Naive thymus-derived CD4-positive, alpha-beta T cell (primary cell): Measurements from ENCODE around the gene PALLD. TPM values are rescaled to one million over a fixed set of nuclear protein-coding genes. Genes with fewer than 3 reads are reported as not detected.

Experiments
- ATAC-seq: fragments of 150-1000 bp; cut with Tn5 transposase; 2 replicates; pipeline ENCODE4 v1.10.0; 2021; ENCODE audit warnings: mild to moderate bottlenecking, moderate library complexity
- CTCF ChIA-PET: fragments of 350-600 bp; sonication (Branson Sonifier 250); formaldehyde crosslinking; loops from one replicate; lab custom pipeline; 2021; ENCODE audit warnings: antibody characterized with exemption; lab: Charles Lee
- POLR2A ChIA-PET: fragments of 350-600 bp; sonication (Branson Sonifier 250); formaldehyde crosslinking; loops from one replicate; lab custom pipeline; 2021; ENCODE audit warnings: antibody characterized with exemption, inconsistent platforms; lab: Charles Lee
- DNase-seq, 9 donors: peaks; one replicate each; pipeline versions ENCODE4 v3.0.0 to v3.0.0-alpha.2; 2020 to 2022; ENCODE audit warnings: mixed read lengths in 1 of 9
- H3K27ac ChIP-seq: one replicate; pipeline ENCODE4 v1.7.0; 2013; ENCODE audit warnings: mild to moderate bottlenecking, low read depth, low read length, moderate library complexity
- H3K27me3 ChIP-seq, 2 donors: one replicate each; pipeline ENCODE4 v1.7.0; 2013; ENCODE audit warnings: low read length in 2 of 2, mild to moderate bottlenecking in 2 of 2, moderate library complexity in 2 of 2; ENCODE audit not compliant: control insufficient read depth in 2 of 2, insufficient read depth in 2 of 2
- H3K36me3 ChIP-seq, 3 experiments: 1 replicate in 2 of 3; 2 replicates in 1 of 3; pipeline ENCODE4 v1.7.0; 2013; ENCODE audit warnings: low read length in 3 of 3, mild to moderate bottlenecking in 3 of 3, moderate library complexity in 1 of 3; ENCODE audit not compliant: insufficient read depth in 3 of 3, control insufficient read depth in 2 of 3
- H3K4me1 ChIP-seq, 2 donors: one replicate each; pipeline ENCODE4 v1.7.0; 2013; ENCODE audit warnings: low read length in 2 of 2, mild to moderate bottlenecking in 2 of 2, moderate library complexity in 1 of 2; ENCODE audit not compliant: control insufficient read depth in 2 of 2, insufficient read depth in 2 of 2
- H3K4me3 ChIP-seq: 2 replicates; pipeline ENCODE4 v1.7.0; 2013; ENCODE audit warnings: mild to moderate bottlenecking, low read length
- H3K9me3 ChIP-seq, 3 experiments: 1 replicate in 2 of 3; 2 replicates in 1 of 3; pipeline ENCODE4 v1.7.0; 2013; ENCODE audit warnings: low read length in 3 of 3; ENCODE audit not compliant: control insufficient read depth in 2 of 3
- H3K27ac Mint-ChIP-seq, 9 donors: one replicate each; pipeline ENCODE4 v1.8.0; 2020 to 2022; ENCODE audit warnings: mixed read lengths in 9 of 9, mild to moderate bottlenecking in 8 of 9, moderate library complexity in 5 of 9, inconsistent platforms in 2 of 9
- H3K27me3 Mint-ChIP-seq, 5 donors: one replicate each; pipeline ENCODE4 v1.8.0; 2021 to 2022; ENCODE audit warnings: mixed read lengths in 5 of 5, mild to moderate bottlenecking in 1 of 5
- H3K36me3 Mint-ChIP-seq, 5 donors: one replicate each; pipeline ENCODE4 v1.8.0; 2020 to 2022; ENCODE audit warnings: mixed read lengths in 5 of 5, mild to moderate bottlenecking in 3 of 5, inconsistent platforms in 1 of 5
- H3K4me1 Mint-ChIP-seq, 7 donors: one replicate each; pipeline ENCODE4 v1.8.0; 2020 to 2022; ENCODE audit warnings: mixed read lengths in 7 of 7, mild to moderate bottlenecking in 3 of 7, inconsistent platforms in 1 of 7
- H3K4me3 Mint-ChIP-seq, 10 donors: one replicate each; pipeline ENCODE4 v1.8.0; 2020 to 2022; ENCODE audit warnings: mild to moderate bottlenecking in 10 of 10, mixed read lengths in 10 of 10, moderate library complexity in 6 of 10, inconsistent platforms in 2 of 10
- H3K9me3 Mint-ChIP-seq, 11 donors: one replicate each; pipeline ENCODE4 v1.8.0; 2020 to 2022; ENCODE audit warnings: mixed read lengths in 11 of 11, mild to moderate bottlenecking in 4 of 11, inconsistent platforms in 1 of 11, moderate library complexity in 1 of 11
- intact Hi-C, 2 donors: fragments of 100-400 bp; cut with micrococcal nuclease; formaldehyde crosslinking; loops; one replicate each; pipeline ENCODE4 v1.15.1; 2023
- polyA plus RNA-seq, 2 donors: library from polyadenylated mRNA; unstranded; fragments of 300-500 nt; fragmentation: Illumina TruSeq; gene quantifications; one replicate each; pipeline ENCODE4 v1.2.3, GENCODE V29; 2021
- total RNA-seq, 6 experiments: library from RNA in 5 of 6; stranded (reverse) in 5 of 6; gene quantifications; 1 replicate in 5 of 6; 2 replicates in 1 of 6; pipeline ENCODE4 v1.2.3 and lab custom pipeline; 2021 to 2026

The PALLD gene
- total and polyA plus RNA-seq, 7 experiments from 2014 or later: 0.51 to 11.9 (median 0.76) TPM

DNA sequence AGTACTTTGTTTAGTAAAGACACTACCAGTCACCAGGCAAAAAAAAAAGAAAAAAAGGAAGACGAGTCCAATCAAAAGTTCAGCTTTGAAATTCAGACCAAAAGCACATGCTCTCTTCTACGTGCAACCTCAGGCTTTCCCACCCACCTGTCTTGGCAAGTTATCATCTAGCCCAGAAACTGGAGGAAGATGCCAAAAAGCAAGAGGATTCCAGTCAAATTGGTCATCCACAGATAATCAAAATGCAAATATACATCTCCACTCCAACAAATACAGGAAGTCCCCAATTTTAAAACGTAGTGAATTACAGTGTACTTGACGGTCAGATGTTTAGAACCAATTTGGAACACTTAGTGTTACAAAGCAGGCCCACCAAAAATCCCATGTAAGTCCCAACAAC is 96.5 kb downstream of the PALLD start:
- Mint-ChIP-seq H3K9me3 (peaks cover 0 to 2% (median 0%) of the 10 kb centered on the region in 11 donors), H3K4me1 (no peaks in the 10 kb centered on the region), H3K27me3 (peaks cover 8 to 18% (median 11%) of the 10 kb centered on the region in 5 donors), H3K27ac (no peak overlapping the region), H3K4me3 (no peak overlapping the region), H3K36me3 (no peaks in the 10 kb centered on the region)
- Histone ChIP-seq H3K27me3 (no peaks in the 10 kb centered on the region), H3K9me3 (no peaks in the 10 kb centered on the region), H3K4me3 (no peak overlapping the region), H3K27ac (no peak overlapping the region), H3K36me3 (no peaks in the 10 kb centered on the region), H3K4me1 (no peaks in the 10 kb centered on the region)
- no peak for DNase-seq
- no peak for ATAC-seq
- POLR2A ChIA-PET: no interaction called here
- intact Hi-C loops: no loop called here
- CTCF ChIA-PET: no interaction called here

DNA sequence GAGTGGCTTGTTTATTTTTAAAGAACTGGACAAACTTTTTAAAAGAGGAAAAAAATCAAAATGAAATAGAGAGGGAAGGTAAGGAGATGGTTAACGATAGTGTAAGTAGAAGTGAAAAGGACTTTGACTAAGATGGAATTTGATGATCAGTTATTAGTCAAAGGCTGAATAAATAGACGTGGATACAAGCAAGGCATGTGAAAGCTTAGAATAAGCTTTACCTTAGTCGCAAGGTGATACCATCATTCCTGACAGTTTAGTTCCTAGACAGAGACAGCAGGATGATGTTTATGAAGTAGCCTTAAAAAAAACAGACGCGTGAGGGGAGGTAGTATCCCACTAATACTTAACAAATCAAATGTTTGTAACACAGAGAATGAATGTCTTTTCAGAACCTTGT is 97.3 kb downstream of the PALLD start:
- no peaks in the 10 kb centered on the region for H3K27me3 ChIP-seq
- intact Hi-C loops: no loop called here
- Mint-ChIP-seq H3K27ac (no peak overlapping the region), H3K4me3 (no peak overlapping the region), H3K27me3 (peaks cover 9 to 14% (median 11%) of the 10 kb centered on the region in 5 donors), H3K4me1 (no peaks in the 10 kb centered on the region), H3K9me3 (peaks cover 0 to 2% (median 0%) of the 10 kb centered on the region in 11 donors), H3K36me3 (no peaks in the 10 kb centered on the region)
- H3K27ac ChIP-seq: no peak overlapping the region
- ChIA-PET CTCF (no interaction called here), POLR2A (no interaction called here)
- no peaks in the 10 kb centered on the region for H3K4me1 ChIP-seq
- no peaks in the 10 kb centered on the region for H3K9me3 ChIP-seq
- no peak for ATAC-seq
- no peak overlapping the region for H3K4me3 ChIP-seq
- H3K36me3 ChIP-seq: no peaks in the 10 kb centered on the region
- no peak for DNase-seq

DNA sequence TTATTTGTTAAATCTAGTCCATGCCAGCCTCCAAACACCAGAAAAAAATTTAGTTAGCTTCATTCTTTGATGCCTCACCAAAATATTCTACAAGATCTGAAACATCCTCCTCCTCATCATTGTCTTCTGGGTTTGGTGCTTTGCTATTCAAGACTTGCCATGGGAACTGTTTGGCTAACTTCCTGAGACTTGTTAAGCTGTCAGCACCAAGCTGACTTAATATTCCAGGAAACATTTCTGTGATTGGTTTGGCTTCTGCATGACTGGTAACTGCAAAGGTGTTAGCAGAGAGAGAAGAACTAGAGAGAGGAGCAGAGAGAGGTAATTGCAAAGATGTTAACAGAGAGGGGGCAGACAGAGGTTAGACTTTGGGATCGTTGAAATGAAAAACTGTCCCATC is 101.3 kb downstream of the PALLD start:
- Histone ChIP-seq H3K36me3 (no peaks in the 10 kb centered on the region), H3K27me3 (no peaks in the 10 kb centered on the region), H3K4me3 (no peak overlapping the region), H3K27ac (no peak overlapping the region), H3K4me1 (no peaks in the 10 kb centered on the region), H3K9me3 (no peaks in the 10 kb centered on the region)
- CTCF ChIA-PET: interaction anchor here (0.6 kb wide), 1 partner anchor 10 kb away, joined by 3 read pairs; no protein-coding TSS in a partner anchor
- Mint-ChIP-seq H3K9me3 (no peaks in the 10 kb centered on the region), H3K4me1 (no peaks in the 10 kb centered on the region), H3K27ac (no peak overlapping the region), H3K4me3 (no peak overlapping the region), H3K36me3 (no peaks in the 10 kb centered on the region), H3K27me3 (peaks cover 3 to 17% (median 9%) of the 10 kb centered on the region in 5 donors)
- intact Hi-C loops: no loop called here
- POLR2A ChIA-PET: no interaction called here
- no peak for DNase-seq
- no peak for ATAC-seq

DNA sequence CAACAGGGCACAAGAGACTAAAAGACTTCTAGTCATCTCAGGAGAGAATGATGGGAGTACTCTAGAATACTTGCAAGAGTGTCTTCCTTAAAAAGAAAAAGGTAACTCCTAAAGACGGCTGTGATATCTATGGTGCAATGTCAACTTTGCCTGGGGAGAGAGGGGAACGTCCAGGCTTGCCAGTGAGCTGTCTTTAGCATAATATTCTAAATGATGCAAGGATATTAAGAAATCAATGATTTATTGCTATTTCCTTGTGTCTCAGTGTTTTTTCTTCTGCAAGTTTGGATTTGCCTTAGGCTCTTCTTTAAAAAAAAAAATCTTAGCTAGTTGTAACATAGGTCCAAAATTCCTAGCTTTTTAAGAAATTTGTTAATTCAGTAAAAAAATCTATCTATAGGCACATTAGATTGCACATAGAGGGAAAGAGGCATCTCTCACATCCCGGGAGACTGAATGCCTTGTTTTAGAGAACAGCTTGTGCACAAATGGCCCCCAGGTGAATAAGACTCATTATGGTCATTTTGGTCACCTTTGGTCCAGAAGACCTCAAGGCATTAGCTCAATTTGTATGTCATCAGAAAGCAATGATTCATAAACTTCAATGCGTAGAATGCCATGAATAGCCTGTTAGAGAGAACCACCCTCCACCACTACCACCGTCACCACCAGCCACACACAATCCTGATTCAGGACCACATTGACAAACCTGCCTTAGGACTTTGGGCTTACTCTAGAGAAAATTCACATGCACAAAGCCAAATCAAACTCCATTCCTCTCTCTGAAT is 104.1 kb downstream of the PALLD start:
- Mint-ChIP-seq H3K4me1 (no peaks in the 10 kb centered on the region), H3K9me3 (no peaks in the 10 kb centered on the region), H3K27ac (no peak overlapping the region), H3K27me3 (peaks cover 3 to 25% (median 9%) of the 10 kb centered on the region in 5 donors), H3K4me3 (no peak overlapping the region), H3K36me3 (no peaks in the 10 kb centered on the region)
- intact Hi-C loops: no loop called here
- Histone ChIP-seq H3K27me3 (no peaks in the 10 kb centered on the region), H3K9me3 (no peaks in the 10 kb centered on the region), H3K27ac (no peak overlapping the region), H3K4me3 (no peak overlapping the region), H3K4me1 (no peaks in the 10 kb centered on the region), H3K36me3 (no peaks in the 10 kb centered on the region)
- DNase-seq (no peak), ATAC-seq (no peak)
- POLR2A ChIA-PET: no interaction called here
- CTCF ChIA-PET: no interaction called here

GRCh38 chr4:168601899-168602298 is 105.0 kb downstream of the PALLD start:
- H3K4me1 Mint-ChIP-seq: no peaks in the 10 kb centered on the region
- H3K36me3 ChIP-seq: no peaks in the 10 kb centered on the region
- H3K4me3 ChIP-seq: no peak overlapping the region
- H3K27ac ChIP-seq: no peak overlapping the region
- no peak overlapping the region for H3K4me3 Mint-ChIP-seq
- H3K36me3 Mint-ChIP-seq: no peaks in the 10 kb centered on the region
- no peak overlapping the region for H3K27ac Mint-ChIP-seq
- no peaks in the 10 kb centered on the region for H3K4me1 ChIP-seq
- no peak for ATAC-seq
- no peaks in the 10 kb centered on the region for H3K9me3 ChIP-seq
- no peaks in the 10 kb centered on the region for H3K9me3 Mint-ChIP-seq
- ChIA-PET POLR2A (no interaction called here), CTCF (no interaction called here)
- intact Hi-C loops: no loop called here
- H3K27me3 ChIP-seq: no peaks in the 10 kb centered on the region
- DNase-seq: no peak
- H3K27me3 Mint-ChIP-seq: peaks cover 6 to 25% (median 9%) of the 10 kb centered on the region in 5 donors

- DNase-seq (no peak), ATAC-seq (no peak)
- peaks cover 7 to 20% (median 9%) of the 10 kb centered on the region in 5 donors for H3K27me3 Mint-ChIP-seq
- H3K36me3 Mint-ChIP-seq: no peaks in the 10 kb centered on the region
- H3K4me3 Mint-ChIP-seq: no peak overlapping the region
- CTCF ChIA-PET: interaction anchor here (0.7 kb wide), 1 partner anchor 74 kb away, joined by 3 read pairs; no protein-coding TSS in a partner anchor
- Histone ChIP-seq H3K27ac (no peak overlapping the region), H3K27me3 (no peaks in the 10 kb centered on the region), H3K9me3 (no peaks in the 10 kb centered on the region), H3K36me3 (no peaks in the 10 kb centered on the region), H3K4me3 (no peak overlapping the region), H3K4me1 (no peaks in the 10 kb centered on the region)
- H3K9me3 Mint-ChIP-seq: no peaks in the 10 kb centered on the region
- POLR2A ChIA-PET: no interaction called here
- H3K4me1 Mint-ChIP-seq: peaks cover 0 to 1% (median 0%) of the 10 kb centered on the region in 7 donors
- H3K27ac Mint-ChIP-seq: no peak overlapping the region
- intact Hi-C loops: no loop called here
These were observed 107.9 kb downstream of the PALLD start for GRCh38 chr4:168604496-168605373.
